K562 (cell line): ENCODE results near the gene TMEM86B. TPM values are rescaled to one million over a fixed set of nuclear protein-coding genes. Genes with fewer than 3 reads are reported as not detected.

ENCODE experiments used
- ATAC-seq: fragments of 200-7000 bp; cut with Tn5 transposase; 3 replicates; pipeline ENCODE4 v1.9.1; 2020; ENCODE audit warnings: moderate library complexity
- BruUV-seq: library from RNA; stranded (reverse); fragments of 400-500 nt; replicated peaks from 2 replicates; lab custom pipeline; 2021; lab: Mats Ljungman, UMichigan
- CTCF ChIA-PET: fragments of 300-600 bp; formaldehyde crosslinking; extraction: SDS; loops from one replicate; lab custom pipeline; 2021; ENCODE audit warnings: low intra/inter-chr PET ratio; lab: Yijun Ruan, JAX
- POLR2A ChIA-PET: fragments of 300-600, 350-650 bp; sonication (Branson Sonifier 250); formaldehyde crosslinking; extraction: SDS; loops from one replicate; lab custom pipeline; 2021; ENCODE audit warnings: antibody characterized with exemption, inconsistent platforms; lab: Yijun Ruan, JAX
- DNase-seq, 4 experiments: peaks; one replicate each; pipeline versions ENCODE4 v3.0.0 to v3.0.0-alpha.2; 2011 to 2018; ENCODE audit warnings: low spot score in 3 of 4, mixed read lengths in 3 of 4; ENCODE audit errors: extremely low read depth in 1 of 4
- FAIRE-seq: peaks from 2 replicates; lab custom pipeline; 2011; peaks lifted over from hg19 to GRCh38; lab: Jason Lieb, UNC
- H2AFZ ChIP-seq: 2 replicates; pipeline ENCODE4 v1.6.0; 2011; ENCODE audit warnings: low read depth, low read length, control low read depth, inconsistent platforms
- H3K27ac ChIP-seq: fragments of 200-600 bp; 3 replicates; pipeline ENCODE4 v1.8.0; 2011; ENCODE audit warnings: low read depth, mild to moderate bottlenecking, control low read depth, inconsistent platforms, low read length, moderate library complexity, mixed read lengths; ENCODE audit errors: extremely low read depth
- H3K27me3 ChIP-seq, 2 experiments: fragments of 300-600 bp in 1 of 2; 2 replicates in 1 of 2; 3 replicates in 1 of 2; pipeline versions ENCODE4 v1.6.0 to v1.8.0; 2011; ENCODE audit warnings: inconsistent platforms in 2 of 2, low read length in 2 of 2, mild to moderate bottlenecking in 1 of 2, mixed read lengths in 1 of 2, moderate library complexity in 1 of 2; ENCODE audit not compliant: control insufficient read depth in 2 of 2, insufficient read depth in 2 of 2
- H3K36me3 ChIP-seq: fragments of 300-600 bp; 3 replicates; pipeline ENCODE4 v1.8.0; 2011; ENCODE audit warnings: mild to moderate bottlenecking, low read length, inconsistent platforms; ENCODE audit not compliant: control insufficient read depth, insufficient read depth
- H3K4me1 ChIP-seq, 2 experiments: fragments of 200-600 bp in 1 of 2; replicated peaks in 1 of 2; 2 replicates in 1 of 2; 3 replicates in 1 of 2; pipeline versions ENCODE4 v1.5.1 to v1.8.0; 2011; ENCODE audit warnings: inconsistent platforms in 2 of 2, low read length in 2 of 2, mild to moderate bottlenecking in 1 of 2, mixed read lengths in 1 of 2, moderate library complexity in 1 of 2; ENCODE audit not compliant: control insufficient read depth in 2 of 2, insufficient read depth in 2 of 2
- H3K4me2 ChIP-seq: 2 replicates; pipeline ENCODE4 v1.6.1; 2011; ENCODE audit warnings: low read length, control low read depth, inconsistent platforms, mixed read lengths; ENCODE audit not compliant: insufficient read depth
- H3K4me3 ChIP-seq: fragments of 200-600 bp; sonication (generic), shearing (Covaris generic); 2 replicates; pipeline ENCODE4 v1.5.1; 2016; ENCODE audit warnings: control low read depth, inconsistent platforms
- H3K79me2 ChIP-seq: fragments of 200-600 bp; 3 replicates; pipeline ENCODE4 v1.8.0; 2011; ENCODE audit warnings: low read length, inconsistent platforms; ENCODE audit not compliant: control insufficient read depth, insufficient read depth
- H3K9ac ChIP-seq, 2 experiments: 2 replicates each; pipeline versions ENCODE4 v1.6.0 to v1.6.1; 2011; ENCODE audit warnings: low read depth in 2 of 2, low read length in 2 of 2, control low read depth in 1 of 2, inconsistent platforms in 1 of 2, mild to moderate bottlenecking in 1 of 2, mixed read lengths in 1 of 2; ENCODE audit not compliant: insufficient read depth in 1 of 2
- H3K9me1 ChIP-seq: one replicate; pipeline ENCODE4 v1.6.0; 2011; ENCODE audit warnings: inconsistent platforms, mild to moderate bottlenecking, low read length, moderate library complexity; ENCODE audit not compliant: control insufficient read depth, insufficient read depth
- H3K9me3 ChIP-seq: replicated peaks from 2 replicates; pipeline ENCODE4 v1.5.1; 2011; ENCODE audit warnings: low read depth, low read length, inconsistent platforms; ENCODE audit not compliant: control insufficient read depth, insufficient read depth
- H4K20me1 ChIP-seq: replicated peaks from 2 replicates; pipeline ENCODE4 v1.6.1; 2011; ENCODE audit warnings: low read length, inconsistent platforms, mixed read lengths; ENCODE audit not compliant: control insufficient read depth, insufficient read depth
- FIP1L1 ChIP-seq: fragments of 200-400 bp; formaldehyde crosslinking; IDR thresholded peaks from 2 replicates; pipeline ENCODE4 v1.6.1; 2018; ENCODE audit warnings: mild to moderate bottlenecking, low read depth, low read length; ENCODE audit not compliant: poor library complexity, severe bottlenecking
- RBFOX2 ChIP-seq: fragments of 200-400 bp; formaldehyde crosslinking; IDR thresholded peaks from 2 replicates; pipeline ENCODE4 v1.6.1; 2017; ENCODE audit warnings: low read depth, mild to moderate bottlenecking, low read length, moderate library complexity
- RBM22 ChIP-seq: fragments of 200-400 bp; formaldehyde crosslinking; IDR thresholded peaks from 2 replicates; pipeline ENCODE4 v1.6.1; 2018; ENCODE audit warnings: low read length, low read depth; ENCODE audit not compliant: poor library complexity, severe bottlenecking
- WGBS: fragments of 100-300 bp; shearing (Covaris generic); methylation state at CpG from one replicate; pipeline ENCODE4 v1.1.6; 2016; ENCODE audit warnings: low coverage, mixed read lengths; ENCODE audit not compliant: insufficient coverage; ENCODE audit errors: missing lambda C conversion rate; 5-methylcytosine and 5-hydroxymethylcytosine counted together
- in situ Hi-C: fragments of 300-500 bp; cut with MboI; formaldehyde crosslinking; loops from 4 replicates; pipeline ENCODE4 v1.15.0; 2018; ENCODE audit warnings: inconsistent platforms, mixed read lengths
- intact Hi-C: fragments of 100-400 bp; cut with micrococcal nuclease; formaldehyde crosslinking; loops from 2 replicates; pipeline ENCODE4 v1.14.2; 2022
- polyA plus RNA-seq, 8 experiments: library from polyadenylated mRNA; depleted of rRNA in 4 of 8; stranded (reverse) in 5 of 8; unstranded in 3 of 8; fragments of >200 nt; fragmentation: Nextera tagmentation in 2 of 8; fragmentation: Illumina TruSeq in 1 of 8; extraction: Ambion mirVana in 2 of 8; extraction: Trizol in 1 of 8; gene quantifications; 2 replicates each; pipeline versions ENCODE4 v1.2.1 to v1.2.3, GENCODE V29; 2011 to 2014; ENCODE audit warnings: inconsistent platforms in 1 of 8, missing spikeins in 1 of 8
- total RNA-seq, 7 experiments: library from RNA; depleted of rRNA in 6 of 7; stranded (reverse); fragments of >200 nt in 6 of 7; fragmentation: Illumina TruSeq in 2 of 7; extraction: Trizol in 2 of 7; gene quantifications; 2 replicates each; pipeline versions ENCODE4 v1.2.1 to v1.2.3, GENCODE V29; 2011 to 2021; ENCODE audit warnings: low replicate concordance in 1 of 7
- TF ChIP-seq, protein P1 (sequence below): sonication (generic); formaldehyde crosslinking; IDR thresholded peaks from 2 replicates; pipeline ENCODE4 v1.8.0; 2022; ENCODE audit warnings: mild to moderate bottlenecking, missing genetic modification reagents
- TF ChIP-seq, protein P2 (sequence below): fragments of 450-650 bp; IDR thresholded peaks from 2 replicates; pipeline ENCODE4 v1.6.1; 2016; ENCODE audit warnings: mild to moderate bottlenecking

Gene TMEM86B
- total and polyA plus RNA-seq, 9 of the 15 experiments (the other 6 are each of a cell fraction or from before 2014, with no cell fraction given), result 0.28 to 7.9 (median 2.1) TPM

DNA sequence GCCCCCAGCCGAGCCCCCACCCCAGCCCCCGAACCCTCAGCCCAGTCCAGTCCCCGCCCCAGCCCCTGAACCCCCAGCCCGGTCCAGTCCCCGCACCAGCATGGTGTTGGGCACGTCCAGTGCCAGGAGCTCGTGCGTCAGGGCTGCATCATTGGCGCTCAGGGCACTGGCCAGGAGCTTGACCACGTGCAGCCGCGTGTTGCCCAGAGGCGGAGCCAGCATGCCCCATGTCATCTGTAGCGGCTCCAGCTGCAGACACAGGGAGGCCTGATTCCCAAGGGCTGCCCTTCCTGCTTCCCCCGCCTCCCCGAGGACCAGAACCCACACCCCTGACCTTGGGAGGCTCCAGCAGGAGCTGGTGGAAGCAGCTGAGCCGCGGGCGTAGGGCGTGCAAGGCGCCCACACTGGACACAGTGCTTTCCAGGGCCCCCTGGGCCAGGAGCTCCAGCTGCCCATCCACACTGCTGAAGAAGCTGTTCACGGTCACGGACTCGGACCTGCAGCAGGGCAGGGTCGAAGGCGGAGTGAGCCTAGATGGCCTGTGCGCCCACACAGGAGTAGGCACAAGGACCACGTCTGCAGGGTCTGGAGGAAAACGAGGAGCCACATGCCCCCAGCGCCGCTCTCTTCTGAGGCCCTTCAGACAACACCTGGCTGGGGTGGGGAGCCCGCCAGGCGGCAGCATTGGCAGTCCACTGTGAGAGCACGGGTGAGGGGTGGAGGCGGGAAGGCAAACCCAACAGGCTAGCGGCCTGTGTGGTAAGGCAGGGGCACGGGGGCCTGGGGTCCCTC is 12.8 kb upstream of the TMEM86B start:
- FAIRE-seq, result no peak
- Histone ChIP-seq H3K4me3 (no peak overlapping the region), H3K27ac (no peak overlapping the region), H3K79me2 (no peaks in the 10 kb centered on the region; the same call in 2 of the 3 replicates), H3K36me3 (peaks cover 95% of the 10 kb centered on the region), H3K9me1 (no peaks in the 10 kb centered on the region), H2AFZ (no peak overlapping the region), H4K20me1 (0 out of 2 replicates have a peak, but pooled peaks cover 3% of the 10 kb centered on the region), H3K9me3 (no peaks in the 10 kb centered on the region), H3K4me1 (peaks cover 0 to 9% of the 10 kb centered on the region in 2 experiments; a peak in 2 of 5 replicates), H3K4me2 (no peak overlapping the region), H3K9ac (peak overlapping the region in 1 of 2 experiments; percentile 45; a peak in 1 of 4 replicates), H3K27me3 (no peaks in the 10 kb centered on the region)
- intact Hi-C loops, result no loop called here
- POLR2A ChIA-PET, result interaction anchor here (0.8 to 2.4 kb wide), 5 partner anchors 9 to 166 kb away, joined by 3 to 6 read pairs (median 4); partner anchors contain the start of gene UBE2S
- no peak for DNase-seq
- WGBS, result 90% methylated on average over 17 of the region's 37 CpGs
- BruUV-seq, result no TSS peak
- CTCF ChIA-PET, result no interaction called here
- in situ Hi-C loops, result no loop called here
- no peak for ATAC-seq
- TF ChIP-seq, protein P1, sequence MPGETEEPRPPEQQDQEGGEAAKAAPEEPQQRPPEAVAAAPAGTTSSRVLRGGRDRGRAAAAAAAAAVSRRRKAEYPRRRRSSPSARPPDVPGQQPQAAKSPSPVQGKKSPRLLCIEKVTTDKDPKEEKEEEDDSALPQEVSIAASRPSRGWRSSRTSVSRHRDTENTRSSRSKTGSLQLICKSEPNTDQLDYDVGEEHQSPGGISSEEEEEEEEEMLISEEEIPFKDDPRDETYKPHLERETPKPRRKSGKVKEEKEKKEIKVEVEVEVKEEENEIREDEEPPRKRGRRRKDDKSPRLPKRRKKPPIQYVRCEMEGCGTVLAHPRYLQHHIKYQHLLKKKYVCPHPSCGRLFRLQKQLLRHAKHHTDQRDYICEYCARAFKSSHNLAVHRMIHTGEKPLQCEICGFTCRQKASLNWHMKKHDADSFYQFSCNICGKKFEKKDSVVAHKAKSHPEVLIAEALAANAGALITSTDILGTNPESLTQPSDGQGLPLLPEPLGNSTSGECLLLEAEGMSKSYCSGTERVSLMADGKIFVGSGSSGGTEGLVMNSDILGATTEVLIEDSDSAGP (CRISPR knock-in tag), result no peak
- TF ChIP-seq FIP1L1 (peak; percentile 20), RBM22 (peak; percentile 71), RBFOX2 (0 out of 2 replicates have a peak, but pooled peaks have one; percentile 41)
- TF ChIP-seq, protein P2, sequence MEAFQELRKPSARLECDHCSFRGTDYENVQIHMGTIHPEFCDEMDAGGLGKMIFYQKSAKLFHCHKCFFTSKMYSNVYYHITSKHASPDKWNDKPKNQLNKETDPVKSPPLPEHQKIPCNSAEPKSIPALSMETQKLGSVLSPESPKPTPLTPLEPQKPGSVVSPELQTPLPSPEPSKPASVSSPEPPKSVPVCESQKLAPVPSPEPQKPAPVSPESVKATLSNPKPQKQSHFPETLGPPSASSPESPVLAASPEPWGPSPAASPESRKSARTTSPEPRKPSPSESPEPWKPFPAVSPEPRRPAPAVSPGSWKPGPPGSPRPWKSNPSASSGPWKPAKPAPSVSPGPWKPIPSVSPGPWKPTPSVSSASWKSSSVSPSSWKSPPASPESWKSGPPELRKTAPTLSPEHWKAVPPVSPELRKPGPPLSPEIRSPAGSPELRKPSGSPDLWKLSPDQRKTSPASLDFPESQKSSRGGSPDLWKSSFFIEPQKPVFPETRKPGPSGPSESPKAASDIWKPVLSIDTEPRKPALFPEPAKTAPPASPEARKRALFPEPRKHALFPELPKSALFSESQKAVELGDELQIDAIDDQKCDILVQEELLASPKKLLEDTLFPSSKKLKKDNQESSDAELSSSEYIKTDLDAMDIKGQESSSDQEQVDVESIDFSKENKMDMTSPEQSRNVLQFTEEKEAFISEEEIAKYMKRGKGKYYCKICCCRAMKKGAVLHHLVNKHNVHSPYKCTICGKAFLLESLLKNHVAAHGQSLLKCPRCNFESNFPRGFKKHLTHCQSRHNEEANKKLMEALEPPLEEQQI, result no peak
